ENCODE data around the gene NDUFA8. TPM values are rescaled to one million over a fixed set of nuclear protein-coding genes. Genes with fewer than 3 reads are reported as not detected.
"Not testable (repeated sequence)": the region's sequence is repeated elsewhere in the genome, so short reads cannot be mapped to it uniquely, and the experiment has no call there.

The NDUFA8 gene
- total RNA-seq, 1 donor = 25.0 TPM

GRCh38 chr9:122119721-122120120, 39.9 kb downstream of the NDUFA8 start:
- no peak overlapping the region for H3K4me3 ChIP-seq (ENCODE audit: low read depth, low read length)
- DNase-seq (ENCODE audit: low read depth) = no peak
- TF ChIP-seq, protein P1, sequence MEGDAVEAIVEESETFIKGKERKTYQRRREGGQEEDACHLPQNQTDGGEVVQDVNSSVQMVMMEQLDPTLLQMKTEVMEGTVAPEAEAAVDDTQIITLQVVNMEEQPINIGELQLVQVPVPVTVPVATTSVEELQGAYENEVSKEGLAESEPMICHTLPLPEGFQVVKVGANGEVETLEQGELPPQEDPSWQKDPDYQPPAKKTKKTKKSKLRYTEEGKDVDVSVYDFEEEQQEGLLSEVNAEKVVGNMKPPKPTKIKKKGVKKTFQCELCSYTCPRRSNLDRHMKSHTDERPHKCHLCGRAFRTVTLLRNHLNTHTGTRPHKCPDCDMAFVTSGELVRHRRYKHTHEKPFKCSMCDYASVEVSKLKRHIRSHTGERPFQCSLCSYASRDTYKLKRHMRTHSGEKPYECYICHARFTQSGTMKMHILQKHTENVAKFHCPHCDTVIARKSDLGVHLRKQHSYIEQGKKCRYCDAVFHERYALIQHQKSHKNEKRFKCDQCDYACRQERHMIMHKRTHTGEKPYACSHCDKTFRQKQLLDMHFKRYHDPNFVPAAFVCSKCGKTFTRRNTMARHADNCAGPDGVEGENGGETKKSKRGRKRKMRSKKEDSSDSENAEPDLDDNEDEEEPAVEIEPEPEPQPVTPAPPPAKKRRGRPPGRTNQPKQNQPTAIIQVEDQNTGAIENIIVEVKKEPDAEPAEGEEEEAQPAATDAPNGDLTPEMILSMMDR (IDR thresholded peaks at IDR 0.05; ENCODE audit: insufficient read depth, low read depth, low read length) = no peak

DNA sequence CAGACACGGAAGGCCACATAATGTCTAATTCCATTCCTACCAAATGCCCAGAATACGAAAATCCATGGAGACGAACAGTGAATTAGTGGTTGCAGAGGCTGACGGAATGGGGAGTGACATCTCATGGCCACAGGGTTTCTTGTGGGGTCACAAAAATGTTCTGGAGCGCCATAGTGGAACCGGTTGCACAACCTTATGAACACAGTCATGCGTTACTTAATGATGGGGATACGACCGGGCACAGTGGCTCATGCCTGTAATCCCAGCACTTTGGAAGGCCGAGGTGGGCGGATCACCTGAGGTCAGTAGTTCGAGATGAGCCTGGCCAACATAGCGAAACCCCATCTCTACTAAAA, 40.4 kb downstream of the NDUFA8 start:
- no peak overlapping the region for H3K4me3 ChIP-seq (ENCODE audit: low read depth, low read length)
- no peak for DNase-seq (ENCODE audit: low read depth)
- TF ChIP-seq, protein P1 (IDR thresholded peaks at IDR 0.05; ENCODE audit: insufficient read depth, low read depth, low read length) = no peak

DNA sequence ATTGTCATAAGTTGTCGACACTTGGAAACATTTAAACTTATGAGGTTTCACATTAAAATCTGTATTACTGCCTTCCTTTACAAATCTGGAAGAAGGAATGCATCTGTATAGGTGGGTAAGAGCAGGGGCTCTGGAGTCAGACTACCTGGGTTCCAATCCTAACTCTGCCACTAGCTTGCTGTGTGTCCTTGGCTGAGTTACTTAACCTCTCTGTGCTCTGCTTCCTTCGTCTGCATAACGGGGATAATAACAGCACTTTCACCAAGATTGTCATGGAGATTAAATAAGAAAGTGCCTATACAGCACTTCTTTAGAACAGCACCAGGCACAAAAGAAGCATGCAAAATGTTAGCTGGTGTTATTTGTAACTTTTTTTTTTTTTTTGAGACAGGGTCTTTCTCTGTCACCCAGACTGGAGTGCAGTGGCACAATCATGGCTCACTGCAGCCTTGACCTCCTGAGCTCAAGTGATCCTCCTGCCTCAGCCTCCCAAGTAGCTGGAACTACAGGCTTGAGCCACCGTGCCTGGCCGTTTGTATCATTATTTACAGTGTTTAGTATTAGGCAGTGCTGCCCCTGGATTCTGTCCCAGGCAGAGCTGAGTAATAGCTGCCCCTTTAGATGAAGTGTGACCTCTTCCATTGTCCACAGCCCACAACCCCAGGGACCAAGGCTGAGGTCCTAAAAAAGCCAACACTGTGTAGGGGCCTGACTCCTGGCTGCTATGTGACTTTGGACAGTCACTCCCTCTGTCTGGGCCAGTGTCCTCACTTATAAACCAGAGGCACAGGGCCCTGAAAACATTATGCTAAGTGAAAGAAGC, 41.0 kb downstream of the NDUFA8 start:
- H3K4me3 ChIP-seq (ENCODE audit: low read depth, low read length) = no peak overlapping the region
- TF ChIP-seq, protein P1 (IDR thresholded peaks at IDR 0.05; ENCODE audit: insufficient read depth, low read depth, low read length) = no peak
- no peak for DNase-seq (ENCODE audit: low read depth)

GRCh38 chr9:122117241-122117640, 42.3 kb downstream of the NDUFA8 start:
- H3K4me3 ChIP-seq (ENCODE audit: low read depth, low read length); DNase-seq (ENCODE audit: low read depth): not testable (repeated sequence)

- TF ChIP-seq, protein P1 (IDR thresholded peaks at IDR 0.05; ENCODE audit: insufficient read depth, low read depth, low read length) = no peak
- H3K4me3 ChIP-seq (ENCODE audit: low read depth, low read length) = no peak overlapping the region
- DNase-seq (ENCODE audit: low read depth) = no peak
These were observed 43.0 kb downstream of the NDUFA8 start for GRCh38 chr9:122116448-122117173.

DNA sequence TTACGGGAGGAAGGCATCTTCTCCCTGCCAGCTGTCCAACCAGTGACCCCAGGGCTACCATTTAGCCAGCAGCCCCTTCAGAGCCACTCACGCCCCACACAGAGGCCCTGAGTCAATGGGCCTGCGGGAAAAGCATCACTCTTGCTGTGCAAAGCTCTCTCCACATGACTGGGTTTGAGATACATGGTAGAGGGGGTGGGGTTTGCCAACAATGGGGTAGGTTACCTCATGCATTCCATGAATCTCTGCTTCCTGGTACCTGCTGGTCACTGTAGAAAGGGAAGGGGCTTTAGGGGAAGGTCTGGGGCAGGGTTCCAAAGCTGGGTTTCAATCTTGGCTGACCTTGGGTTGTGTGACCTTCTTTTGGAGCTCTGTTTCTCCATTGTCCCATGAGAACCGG, 43.5 kb downstream of the NDUFA8 start:
- TF ChIP-seq, protein P1 (IDR thresholded peaks at IDR 0.05; ENCODE audit: insufficient read depth, low read depth, low read length) = no peak
- no peak for DNase-seq (ENCODE audit: low read depth)

DNA sequence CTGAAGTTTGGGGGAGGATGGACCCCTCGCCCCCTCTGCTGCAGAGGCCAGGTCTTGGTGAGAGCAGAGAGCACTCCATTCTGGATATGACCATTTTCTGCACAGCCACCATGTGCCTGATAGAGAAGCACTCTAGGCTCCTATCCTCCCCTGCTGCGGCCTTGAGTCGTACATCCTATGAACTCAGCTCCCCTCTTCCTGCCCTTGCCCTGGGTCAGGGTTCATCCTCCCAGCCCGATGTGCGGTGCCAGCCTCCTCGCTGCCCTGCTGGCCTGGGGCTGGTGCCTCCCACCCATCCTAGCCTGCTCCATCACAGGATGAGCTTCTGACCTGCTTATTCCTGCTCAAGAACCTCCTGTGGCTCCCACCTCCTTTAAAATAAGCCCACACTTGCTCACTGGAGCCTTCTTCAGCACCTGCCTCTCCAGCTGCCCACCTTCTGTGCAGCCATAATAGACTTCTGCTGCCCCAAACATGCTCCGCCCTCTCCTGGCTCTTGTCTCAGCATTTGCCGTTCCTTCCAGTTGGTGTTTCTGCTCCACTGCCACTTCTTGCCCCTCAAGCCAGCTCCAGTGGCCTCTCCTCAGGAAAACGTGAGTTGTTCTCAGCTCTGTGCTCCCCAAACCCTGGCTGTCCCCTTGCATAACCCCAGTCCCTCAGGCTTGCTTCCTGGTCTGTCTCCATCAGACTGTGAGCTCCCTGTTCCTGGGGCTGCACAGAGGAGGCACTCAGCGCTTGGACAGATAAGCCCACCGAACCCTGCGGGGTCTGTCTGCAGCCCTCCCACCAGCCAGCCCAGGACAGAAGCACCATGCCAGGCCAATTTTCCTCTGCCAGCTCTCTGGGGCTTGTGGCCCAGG, 44.2 kb downstream of the NDUFA8 start:
- no peak for DNase-seq (ENCODE audit: low read depth)
- TF ChIP-seq, protein P1 (IDR thresholded peaks at IDR 0.05; ENCODE audit: insufficient read depth, low read depth, low read length) = no peak
- no peak overlapping the region for H3K4me3 ChIP-seq (ENCODE audit: low read depth, low read length)

More for the DNA sequence above, 43.5 kb downstream of the NDUFA8 start:
- no peak overlapping the region for H3K4me3 ChIP-seq (ENCODE audit: low read depth, low read length)

All from fibroblast of villous mesenchyme (primary cell).